ENCODE measurements around the gene ARL6IP4.

The ARL6IP4 gene

GRCh38 chr12:122997343-122998250, 17.1 kb downstream of the ARL6IP4 start:
- no peaks in the 10 kb centered on the region for H3K4me1 ChIP-seq (ENCODE audit: insufficient read depth, low read length)
- H3K36me3 ChIP-seq (ENCODE audit: insufficient read depth, low read length), result no peaks in the 10 kb centered on the region
- no peak overlapping the region for H3K9ac ChIP-seq (ENCODE audit: low read depth, low read length)
- H3K9me3 ChIP-seq (ENCODE audit: control insufficient read depth, insufficient read depth, low read length), result no peaks in the 10 kb centered on the region

DNA sequence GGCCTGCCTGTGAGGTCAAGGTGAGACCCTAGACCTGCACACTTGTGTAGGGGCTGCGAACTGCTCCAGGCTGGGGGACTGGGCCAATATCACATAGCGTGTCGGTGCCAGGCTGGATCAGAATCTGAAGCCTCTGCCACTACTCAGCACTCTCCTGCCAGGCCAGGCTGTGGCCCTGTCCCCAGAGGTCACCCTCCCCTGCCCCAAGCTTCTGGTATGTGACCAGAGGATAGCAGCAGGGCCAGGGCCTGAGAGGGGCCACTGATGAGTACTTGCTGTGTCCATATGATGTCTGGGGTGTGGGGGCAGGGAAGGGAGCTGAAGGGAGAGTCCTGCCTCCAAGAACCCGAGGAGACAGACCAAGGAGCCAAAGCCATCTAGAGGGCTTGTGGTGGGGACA, 17.8 kb downstream of the ARL6IP4 start:
- H3K9me3 ChIP-seq (ENCODE audit: control insufficient read depth, insufficient read depth, low read length), result no peaks in the 10 kb centered on the region
- no peaks in the 10 kb centered on the region for H3K36me3 ChIP-seq (ENCODE audit: insufficient read depth, low read length)
- H3K9ac ChIP-seq (ENCODE audit: low read depth, low read length), result no peak overlapping the region
- no peaks in the 10 kb centered on the region for H3K4me1 ChIP-seq (ENCODE audit: insufficient read depth, low read length)

- no peaks in the 10 kb centered on the region for H3K36me3 ChIP-seq (ENCODE audit: insufficient read depth, low read length)
- H3K9ac ChIP-seq (ENCODE audit: low read depth, low read length), result no peak overlapping the region
- H3K9me3 ChIP-seq (ENCODE audit: control insufficient read depth, insufficient read depth, low read length), result no peaks in the 10 kb centered on the region
- H3K4me1 ChIP-seq (ENCODE audit: insufficient read depth, low read length), result no peaks in the 10 kb centered on the region
These were observed 18.9 kb downstream of the ARL6IP4 start for GRCh38 chr12:122999196-122999946.

DNA sequence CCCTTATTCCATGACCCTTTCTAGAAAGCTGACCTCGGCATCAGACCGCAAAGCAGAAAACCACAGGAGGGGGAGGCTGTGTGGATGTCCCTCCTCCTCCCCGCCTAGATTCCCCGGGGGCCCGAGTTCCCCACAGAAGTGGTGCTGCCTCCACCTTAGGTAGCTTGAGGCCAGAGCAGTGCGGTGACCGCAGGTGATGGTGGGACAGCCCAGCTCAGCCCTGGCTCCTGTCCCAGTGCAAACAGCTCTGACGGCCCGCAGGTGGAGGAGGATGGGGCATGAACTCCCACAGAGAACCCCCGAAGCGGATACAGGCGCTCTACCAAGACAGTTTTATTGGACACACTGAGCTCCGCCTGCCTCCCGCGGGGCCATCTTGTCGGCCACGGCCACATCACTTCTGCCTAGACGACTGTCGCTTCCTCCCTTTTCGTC, 19.5 kb downstream of the ARL6IP4 start:
- no peak overlapping the region for H3K9ac ChIP-seq (ENCODE audit: low read depth, low read length)
- no peaks in the 10 kb centered on the region for H3K36me3 ChIP-seq (ENCODE audit: insufficient read depth, low read length)
- H3K4me1 ChIP-seq (ENCODE audit: insufficient read depth, low read length), result no peaks in the 10 kb centered on the region
- no peaks in the 10 kb centered on the region for H3K9me3 ChIP-seq (ENCODE audit: control insufficient read depth, insufficient read depth, low read length)

DNA sequence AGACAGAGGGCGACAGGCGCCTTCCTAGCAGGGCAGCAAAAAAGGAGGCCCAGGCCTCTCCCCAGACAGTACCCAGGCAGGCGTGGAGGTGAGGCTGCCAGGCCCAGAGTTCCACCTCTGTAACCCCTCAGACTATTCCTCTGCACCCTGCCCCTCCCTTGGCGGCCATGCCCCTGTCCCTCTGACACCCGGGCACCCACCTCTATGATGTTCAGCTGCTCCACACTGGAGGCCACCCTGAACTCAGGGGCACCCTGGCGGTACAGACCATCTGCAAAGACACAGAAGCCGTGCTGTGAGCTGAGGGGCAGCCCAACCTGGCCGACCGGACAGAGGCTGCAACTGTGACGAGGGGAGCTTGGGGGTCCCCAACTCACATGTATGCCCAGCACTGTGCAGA, 20.1 kb downstream of the ARL6IP4 start:
- Histone ChIP-seq H3K9ac (ENCODE audit: low read depth, low read length) (no peak overlapping the region), H3K36me3 (ENCODE audit: insufficient read depth, low read length) (no peaks in the 10 kb centered on the region), H3K4me1 (ENCODE audit: insufficient read depth, low read length) (no peaks in the 10 kb centered on the region), H3K9me3 (ENCODE audit: control insufficient read depth, insufficient read depth, low read length) (no peaks in the 10 kb centered on the region)

- Histone ChIP-seq H3K4me1 (ENCODE audit: insufficient read depth, low read length) (no peaks in the 10 kb centered on the region), H3K36me3 (ENCODE audit: insufficient read depth, low read length) (no peaks in the 10 kb centered on the region), H3K9me3 (ENCODE audit: control insufficient read depth, insufficient read depth, low read length) (no peaks in the 10 kb centered on the region), H3K9ac (ENCODE audit: low read depth, low read length) (no peak overlapping the region)
These were observed 21.0 kb downstream of the ARL6IP4 start for GRCh38 chr12:123001464-123001863.

DNA sequence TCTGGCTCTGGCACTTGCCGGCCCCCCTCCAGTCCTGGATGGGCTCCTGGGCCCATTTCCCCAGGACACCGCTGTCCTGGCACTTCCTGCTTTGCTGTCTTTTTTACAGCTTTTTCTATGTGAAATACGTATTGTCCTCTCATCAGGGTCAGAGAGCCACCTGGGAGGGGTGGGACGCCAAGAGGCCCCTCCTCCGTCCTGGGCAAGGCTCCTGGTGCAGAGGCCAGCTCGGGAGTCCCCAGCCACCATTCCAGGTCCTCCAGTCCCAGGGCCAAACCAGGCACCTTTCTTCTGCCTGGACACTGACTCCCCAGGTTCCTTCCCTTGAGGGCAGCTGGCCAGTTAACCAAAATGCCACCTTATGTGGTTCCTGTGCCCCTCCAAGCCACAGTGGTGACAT, 22.8 kb downstream of the ARL6IP4 start:
- Histone ChIP-seq H3K9me3 (ENCODE audit: control insufficient read depth, insufficient read depth, low read length) (no peaks in the 10 kb centered on the region), H3K4me1 (ENCODE audit: insufficient read depth, low read length) (no peaks in the 10 kb centered on the region), H3K9ac (ENCODE audit: low read depth, low read length) (no peak overlapping the region), H3K36me3 (ENCODE audit: insufficient read depth, low read length) (no peaks in the 10 kb centered on the region)

DNA sequence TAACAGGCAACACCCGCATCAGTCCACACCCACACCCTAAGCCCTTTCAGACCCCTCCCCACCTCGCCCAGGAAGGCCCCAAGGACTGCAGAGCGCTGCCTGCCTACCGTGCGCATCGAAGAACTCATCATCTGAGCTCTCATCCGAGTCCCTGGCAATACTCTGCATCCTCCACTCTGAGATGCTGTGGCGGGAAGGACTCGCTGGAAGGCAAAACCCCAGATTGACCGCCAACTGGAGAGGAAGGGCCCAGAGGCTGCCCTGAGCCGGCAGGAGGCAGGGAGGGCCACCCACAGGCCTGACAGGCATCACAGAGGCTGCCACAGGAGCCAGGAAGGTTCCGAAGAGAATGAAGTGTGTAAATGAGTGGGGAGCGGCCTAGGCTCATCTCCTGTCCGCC, 23.8 kb downstream of the ARL6IP4 start:
- H3K9ac ChIP-seq (ENCODE audit: low read depth, low read length), result no peak overlapping the region
- no peaks in the 10 kb centered on the region for H3K9me3 ChIP-seq (ENCODE audit: control insufficient read depth, insufficient read depth, low read length)
- H3K36me3 ChIP-seq (ENCODE audit: insufficient read depth, low read length), result no peaks in the 10 kb centered on the region
- no peaks in the 10 kb centered on the region for H3K4me1 ChIP-seq (ENCODE audit: insufficient read depth, low read length)

DNA sequence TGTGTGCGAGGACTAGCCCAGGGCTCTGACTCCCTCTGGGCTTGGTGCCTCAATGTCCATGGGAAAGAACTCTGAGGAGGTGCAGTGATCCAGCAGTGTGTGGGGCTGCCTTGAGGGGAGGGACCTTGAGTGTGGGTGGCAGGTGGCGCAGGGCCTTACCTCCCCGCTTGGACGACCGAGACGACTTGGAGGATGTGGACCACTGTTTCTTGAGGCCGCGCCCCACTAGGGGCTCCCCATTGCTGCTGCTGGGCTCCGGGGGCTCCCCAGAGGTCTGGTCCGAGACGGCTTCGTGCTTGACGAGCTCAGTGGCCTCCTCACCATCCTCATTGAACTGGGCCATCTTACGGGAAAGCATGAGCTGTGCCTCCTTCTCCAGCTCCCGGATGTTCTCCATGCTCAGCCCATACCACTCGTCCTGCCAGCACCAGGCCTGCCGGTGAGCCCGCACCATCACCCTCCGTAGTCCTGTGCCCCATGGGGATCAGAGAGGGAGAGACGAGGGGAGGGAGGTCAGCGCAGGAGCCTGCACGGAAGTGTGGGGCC, 24.7 kb downstream of the ARL6IP4 start:
- H3K36me3 ChIP-seq (ENCODE audit: insufficient read depth, low read length), result no peaks in the 10 kb centered on the region
- H3K9ac ChIP-seq (ENCODE audit: low read depth, low read length), result no peak overlapping the region
- no peaks in the 10 kb centered on the region for H3K9me3 ChIP-seq (ENCODE audit: control insufficient read depth, insufficient read depth, low read length)
- H3K4me1 ChIP-seq (ENCODE audit: insufficient read depth, low read length), result no peaks in the 10 kb centered on the region

DNA sequence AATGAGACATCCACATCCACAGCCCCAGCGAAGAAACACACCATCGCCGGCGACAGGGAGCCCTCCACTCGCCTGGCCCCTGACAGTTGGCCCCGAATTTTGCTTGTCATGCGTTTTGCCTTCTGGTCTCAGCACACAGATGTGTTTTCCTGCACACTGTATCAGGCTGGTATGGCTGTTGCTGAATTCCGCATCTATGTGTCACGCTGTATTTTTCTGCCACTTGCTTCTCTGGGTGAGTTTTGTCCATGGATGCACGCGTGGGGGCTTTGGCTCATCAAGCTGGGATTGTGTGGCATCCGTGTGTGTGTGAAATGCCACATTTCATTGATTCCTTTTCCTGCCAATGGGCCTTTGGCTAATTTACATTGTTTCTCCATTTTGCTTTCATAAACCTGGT, 26.5 kb downstream of the ARL6IP4 start:
- Histone ChIP-seq H3K9me3 (ENCODE audit: control insufficient read depth, insufficient read depth, low read length) (no peaks in the 10 kb centered on the region), H3K36me3 (ENCODE audit: insufficient read depth, low read length) (peaks cover 5% of the 10 kb centered on the region; the same call in 1 of the 2 replicates), H3K4me1 (ENCODE audit: insufficient read depth, low read length) (no peaks in the 10 kb centered on the region), H3K9ac (ENCODE audit: low read depth, low read length) (no peak overlapping the region)

- no peaks in the 10 kb centered on the region for H3K9me3 ChIP-seq (ENCODE audit: control insufficient read depth, insufficient read depth, low read length)
- peaks cover 5% of the 10 kb centered on the region; the same call in 1 of the 2 replicates for H3K36me3 ChIP-seq (ENCODE audit: insufficient read depth, low read length)
- no peak overlapping the region for H3K9ac ChIP-seq (ENCODE audit: low read depth, low read length)
- H3K4me1 ChIP-seq (ENCODE audit: insufficient read depth, low read length), result no peaks in the 10 kb centered on the region
These were observed 29.6 kb downstream of the ARL6IP4 start for GRCh38 chr12:123010110-123010509.

DNA sequence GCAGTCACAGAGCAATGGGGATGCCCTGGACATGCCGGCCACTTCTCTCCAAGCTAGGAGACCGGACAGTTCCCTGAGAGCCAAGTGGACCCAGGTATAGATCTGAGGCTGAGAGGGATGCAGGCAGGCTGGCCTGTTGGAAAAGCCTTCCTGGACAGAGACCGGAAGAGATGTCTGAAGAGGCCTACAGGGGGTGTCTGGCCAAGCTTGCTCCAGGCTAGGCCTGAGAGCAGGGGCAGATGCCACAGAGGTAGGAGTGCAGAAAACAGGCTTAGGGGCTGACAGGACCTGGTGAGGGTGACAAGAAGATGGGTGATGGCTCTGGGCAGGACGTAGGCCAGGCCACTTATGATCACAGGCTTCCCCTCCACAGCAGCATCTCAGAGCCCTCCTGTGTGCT, 30.2 kb downstream of the ARL6IP4 start:
- peaks cover 5% of the 10 kb centered on the region; the same call in 1 of the 2 replicates for H3K36me3 ChIP-seq (ENCODE audit: insufficient read depth, low read length)
- H3K4me1 ChIP-seq (ENCODE audit: insufficient read depth, low read length), result no peaks in the 10 kb centered on the region
- H3K9ac ChIP-seq (ENCODE audit: low read depth, low read length), result no peak overlapping the region
- H3K9me3 ChIP-seq (ENCODE audit: control insufficient read depth, insufficient read depth, low read length), result no peaks in the 10 kb centered on the region

DNA sequence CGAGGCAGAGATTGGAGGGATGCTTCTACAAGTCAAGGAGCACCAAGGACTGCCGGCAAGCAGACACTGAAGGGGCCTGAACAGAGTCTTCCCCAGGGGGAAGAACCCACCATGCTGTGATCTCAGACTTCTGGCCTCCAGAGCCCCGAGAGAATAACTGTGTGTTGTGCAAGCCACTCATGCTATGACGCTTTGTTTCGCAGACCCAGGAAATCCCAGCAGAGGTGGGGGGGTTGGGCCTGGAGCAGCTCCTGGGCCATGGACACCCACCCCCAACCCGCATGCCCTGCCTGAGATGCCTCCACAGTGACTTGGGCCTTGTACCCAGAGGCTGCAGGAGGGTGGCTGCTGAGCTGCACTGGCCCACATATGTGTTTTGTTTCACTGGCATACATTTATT, 31.2 kb downstream of the ARL6IP4 start:
- Histone ChIP-seq H3K9me3 (ENCODE audit: control insufficient read depth, insufficient read depth, low read length) (no peaks in the 10 kb centered on the region), H3K9ac (ENCODE audit: low read depth, low read length) (no peak overlapping the region), H3K4me1 (ENCODE audit: insufficient read depth, low read length) (no peaks in the 10 kb centered on the region), H3K36me3 (ENCODE audit: insufficient read depth, low read length) (peaks cover 5% of the 10 kb centered on the region; the same call in 1 of the 2 replicates)

- H3K4me1 ChIP-seq (ENCODE audit: insufficient read depth, low read length), result no peaks in the 10 kb centered on the region
- H3K9ac ChIP-seq (ENCODE audit: low read depth, low read length), result no peak overlapping the region
- no peaks in the 10 kb centered on the region for H3K9me3 ChIP-seq (ENCODE audit: control insufficient read depth, insufficient read depth, low read length)
- H3K36me3 ChIP-seq (ENCODE audit: insufficient read depth, low read length), result peaks cover 5% of the 10 kb centered on the region; the same call in 1 of the 2 replicates
These were observed 33.0 kb downstream of the ARL6IP4 start for GRCh38 chr12:123013185-123014095.
